ENCODE measurements around the gene SLC48A1.

Gene SLC48A1

GRCh38 chr12:47744778-47745436, 28.1 kb upstream of the SLC48A1 start:
- no peak for DNase-seq

GRCh38 chr12:47745485-47746041, 27.5 kb upstream of the SLC48A1 start:
- DNase-seq, result no peak

- no peak for DNase-seq
Observed at GRCh38 chr12:47746073-47746472, 27.0 kb upstream of the SLC48A1 start.

GRCh38 chr12:47746523-47746922, 26.5 kb upstream of the SLC48A1 start:
- DNase-seq, result no peak

GRCh38 chr12:47747126-47747525, 25.9 kb upstream of the SLC48A1 start:
- no peak for DNase-seq

GRCh38 chr12:47747596-47748506, 25.2 kb upstream of the SLC48A1 start:
- DNase-seq, result no peak

GRCh38 chr12:47748507-47748828, 24.6 kb upstream of the SLC48A1 start:
- DNase-seq, result no peak

GRCh38 chr12:47748899-47749298, 24.1 kb upstream of the SLC48A1 start:
- no peak for DNase-seq

GRCh38 chr12:47750229-47750798, 22.7 kb upstream of the SLC48A1 start:
- DNase-seq, result no peak

- DNase-seq, result no peak
Observed at GRCh38 chr12:47750916-47751470, 22.0 kb upstream of the SLC48A1 start.

- no peak for DNase-seq
Observed at GRCh38 chr12:47751561-47751960, 21.5 kb upstream of the SLC48A1 start.

GRCh38 chr12:47752121-47752520, 20.9 kb upstream of the SLC48A1 start:
- DNase-seq, result no peak

GRCh38 chr12:47752552-47752951, 20.5 kb upstream of the SLC48A1 start:
- no peak for DNase-seq

- DNase-seq, result no peak
Observed at GRCh38 chr12:47753021-47754001, 19.7 kb upstream of the SLC48A1 start.

- no peak for DNase-seq
Observed at GRCh38 chr12:47754126-47754525, 18.9 kb upstream of the SLC48A1 start.

GRCh38 chr12:47754881-47755280, 18.2 kb upstream of the SLC48A1 start:
- no peak for DNase-seq

GRCh38 chr12:47755655-47756562, 17.1 kb upstream of the SLC48A1 start:
- no peak for DNase-seq

- DNase-seq, result no peak
Observed at GRCh38 chr12:47757364-47757839, 15.6 kb upstream of the SLC48A1 start.

GRCh38 chr12:47757840-47758583, 15.0 kb upstream of the SLC48A1 start:
- DNase-seq, result peak; percentile 27

GRCh38 chr12:47758584-47758833, 14.5 kb upstream of the SLC48A1 start:
- DNase-seq, result no peak
